ENCODE data around the gene UQCC5.

The UQCC5 gene, protein sequence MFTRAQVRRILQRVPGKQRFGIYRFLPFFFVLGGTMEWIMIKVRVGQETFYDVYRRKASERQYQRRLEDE

DNA sequence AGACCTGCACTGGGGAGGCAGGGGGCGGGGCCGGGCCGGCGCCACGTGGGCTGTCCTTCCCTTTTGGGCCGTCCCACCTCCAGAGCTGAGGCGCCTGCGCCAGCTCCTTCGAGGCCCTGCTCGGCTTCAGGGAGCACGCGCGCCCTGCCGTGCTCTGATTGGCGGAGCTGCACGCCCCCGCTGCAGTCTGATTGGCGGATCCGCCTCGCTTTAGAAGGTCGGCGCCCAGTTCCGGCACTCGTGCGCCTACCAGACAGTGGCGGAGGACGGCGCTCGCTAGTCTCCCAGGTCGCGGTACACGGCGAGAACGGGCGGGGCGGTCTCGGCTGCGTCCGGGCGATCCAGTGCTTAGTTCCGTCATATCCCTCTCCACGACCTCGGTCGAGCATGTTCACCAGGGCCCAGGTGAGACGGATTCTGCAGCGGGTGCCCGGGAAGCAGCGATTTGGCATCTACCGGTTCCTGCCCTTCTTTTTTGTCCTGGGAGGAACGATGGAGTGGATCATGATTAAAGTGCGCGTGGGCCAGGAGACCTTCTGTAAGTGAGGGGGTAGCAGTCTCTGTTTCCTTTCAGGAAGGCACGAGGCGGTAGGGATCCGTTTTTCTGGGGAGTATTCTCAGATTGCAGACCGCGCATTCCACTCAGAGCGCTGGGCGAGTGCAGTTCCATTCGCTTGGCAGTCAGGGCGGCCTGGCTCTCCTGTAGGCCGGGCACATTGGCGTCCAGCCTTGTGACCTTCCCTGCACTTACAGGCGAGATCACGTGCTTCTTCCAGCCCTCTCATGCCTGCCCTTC, at the start of gene UQCC5:
Gene UQCC5 (plus strand): TSS at position 237 of the 796 bp plus-strand sequence. CDS start 151 bp downstream, at position 388.
- peak; percentile 96 for DNase-seq (ENCODE audit: low spot score)

DNA sequence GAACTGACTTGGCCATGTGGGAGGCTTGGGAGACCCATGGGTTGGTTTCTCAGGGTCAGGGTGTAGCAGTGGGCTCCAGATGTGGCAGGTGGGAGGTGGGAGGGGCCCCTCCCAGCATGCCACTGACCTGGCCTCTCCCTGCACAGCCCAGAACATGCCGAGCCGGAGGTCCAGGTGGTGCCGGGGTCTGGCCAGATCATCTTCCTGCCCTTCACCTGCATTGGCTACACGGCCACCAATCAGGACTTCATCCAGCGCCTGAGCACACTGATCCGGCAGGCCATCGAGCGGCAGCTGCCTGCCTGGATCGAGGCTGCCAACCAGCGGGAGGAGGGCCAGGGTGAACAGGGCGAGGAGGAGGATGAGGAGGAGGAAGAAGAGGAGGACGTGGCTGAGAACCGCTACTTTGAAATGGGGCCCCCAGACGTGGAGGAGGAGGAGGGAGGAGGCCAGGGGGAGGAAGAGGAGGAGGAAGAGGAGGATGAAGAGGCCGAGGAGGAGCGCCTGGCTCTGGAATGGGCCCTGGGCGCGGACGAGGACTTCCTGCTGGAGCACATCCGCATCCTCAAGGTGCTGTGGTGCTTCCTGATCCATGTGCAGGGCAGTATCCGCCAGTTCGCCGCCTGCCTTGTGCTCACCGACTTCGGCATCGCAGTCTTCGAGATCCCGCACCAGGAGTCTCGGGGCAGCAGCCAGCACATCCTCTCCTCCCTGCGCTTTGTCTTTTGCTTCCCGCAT, 49.2 kb upstream of the UQCC5 start:
- no peak for DNase-seq (ENCODE audit: low spot score)

DNA sequence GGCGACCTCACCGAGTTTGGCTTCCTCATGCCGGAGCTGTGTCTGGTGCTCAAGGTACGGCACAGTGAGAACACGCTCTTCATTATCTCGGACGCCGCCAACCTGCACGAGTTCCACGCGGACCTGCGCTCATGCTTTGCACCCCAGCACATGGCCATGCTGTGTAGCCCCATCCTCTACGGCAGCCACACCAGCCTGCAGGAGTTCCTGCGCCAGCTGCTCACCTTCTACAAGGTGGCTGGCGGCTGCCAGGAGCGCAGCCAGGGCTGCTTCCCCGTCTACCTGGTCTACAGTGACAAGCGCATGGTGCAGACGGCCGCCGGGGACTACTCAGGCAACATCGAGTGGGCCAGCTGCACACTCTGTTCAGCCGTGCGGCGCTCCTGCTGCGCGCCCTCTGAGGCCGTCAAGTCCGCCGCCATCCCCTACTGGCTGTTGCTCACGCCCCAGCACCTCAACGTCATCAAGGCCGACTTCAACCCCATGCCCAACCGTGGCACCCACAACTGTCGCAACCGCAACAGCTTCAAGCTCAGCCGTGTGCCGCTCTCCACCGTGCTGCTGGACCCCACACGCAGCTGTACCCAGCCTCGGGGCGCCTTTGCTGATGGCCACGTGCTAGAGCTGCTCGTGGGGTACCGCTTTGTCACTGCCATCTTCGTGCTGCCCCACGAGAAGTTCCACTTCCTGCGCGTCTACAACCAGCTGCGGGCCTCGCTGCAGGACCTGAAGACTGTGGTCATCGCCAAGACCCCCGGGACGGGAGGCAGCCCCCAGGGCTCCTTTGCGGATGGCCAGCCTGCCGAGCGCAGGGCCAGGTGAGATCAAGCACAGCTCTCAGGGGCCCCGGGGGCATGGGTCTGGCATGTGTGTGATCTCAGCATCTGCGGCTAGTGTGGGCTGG, 48.4 kb upstream of the UQCC5 start:
- DNase-seq (ENCODE audit: low spot score), result no peak

DNA sequence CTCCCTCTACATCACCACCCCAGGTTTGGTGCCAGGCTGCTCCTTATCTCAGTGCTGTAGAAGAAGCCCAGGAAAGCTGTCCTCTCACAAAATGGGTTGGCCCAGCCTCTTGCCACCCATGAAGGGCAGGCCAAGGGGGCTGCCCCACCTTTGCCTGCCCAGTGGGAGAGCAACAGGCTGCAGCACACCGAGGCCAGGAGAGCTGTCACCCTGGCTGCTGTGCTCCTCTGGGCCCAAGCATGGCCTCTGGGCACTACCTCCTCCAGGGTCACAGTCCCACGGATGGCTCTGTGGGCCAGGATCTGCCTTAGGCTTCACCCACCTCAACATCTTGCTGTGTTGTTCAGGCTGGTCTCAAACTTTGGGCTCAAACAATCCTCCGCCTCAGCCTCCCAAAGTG, 47.7 kb upstream of the UQCC5 start:
- no peak for DNase-seq (ENCODE audit: low spot score)

GRCh38 chr3:52489453-52489852, 47.0 kb upstream of the UQCC5 start:
- DNase-seq (ENCODE audit: low spot score), result no peak

DNA sequence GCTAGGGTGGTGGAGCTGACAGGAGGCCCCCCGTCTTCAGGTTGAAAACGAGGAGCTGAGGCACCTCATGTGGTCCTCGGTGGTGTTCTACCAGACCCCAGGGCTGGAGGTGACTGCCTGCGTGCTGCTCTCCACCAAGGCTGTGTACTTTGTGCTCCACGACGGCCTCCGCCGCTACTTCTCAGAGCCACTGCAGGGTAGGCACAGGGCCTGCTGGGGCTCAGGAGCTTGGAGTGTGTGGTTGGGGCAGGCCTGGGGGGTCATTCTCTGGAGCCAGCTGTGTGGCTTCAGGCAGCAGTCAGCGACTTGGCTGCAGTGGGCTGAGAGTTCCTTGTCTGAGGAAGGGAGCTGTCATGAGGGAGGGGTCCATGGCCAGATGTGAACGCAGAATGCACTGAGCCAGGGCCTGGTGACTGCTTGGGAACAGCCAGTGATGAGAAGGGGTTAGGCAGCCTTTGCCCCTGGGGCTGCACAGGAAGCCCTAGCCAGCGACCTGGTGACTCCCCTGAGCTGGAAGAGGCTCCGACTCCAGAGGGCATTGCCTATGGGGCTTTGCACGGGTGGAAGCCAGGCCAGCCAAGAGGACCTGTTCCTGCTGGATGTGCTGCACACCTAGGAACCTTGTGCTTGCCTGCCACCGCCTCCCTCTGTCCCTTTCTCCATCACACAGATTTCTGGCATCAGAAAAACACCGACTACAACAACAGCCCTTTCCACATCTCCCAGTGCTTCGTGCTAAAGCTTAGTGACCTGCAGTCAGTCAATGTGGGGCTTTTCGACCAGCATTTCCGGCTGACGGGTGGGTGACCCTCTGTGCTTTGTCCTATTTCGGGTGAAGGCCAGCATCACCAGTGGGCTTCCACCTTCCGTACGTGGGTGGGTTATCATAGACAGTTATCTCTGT, 46.1 kb upstream of the UQCC5 start:
- DNase-seq (ENCODE audit: low spot score), result no peak

DNA sequence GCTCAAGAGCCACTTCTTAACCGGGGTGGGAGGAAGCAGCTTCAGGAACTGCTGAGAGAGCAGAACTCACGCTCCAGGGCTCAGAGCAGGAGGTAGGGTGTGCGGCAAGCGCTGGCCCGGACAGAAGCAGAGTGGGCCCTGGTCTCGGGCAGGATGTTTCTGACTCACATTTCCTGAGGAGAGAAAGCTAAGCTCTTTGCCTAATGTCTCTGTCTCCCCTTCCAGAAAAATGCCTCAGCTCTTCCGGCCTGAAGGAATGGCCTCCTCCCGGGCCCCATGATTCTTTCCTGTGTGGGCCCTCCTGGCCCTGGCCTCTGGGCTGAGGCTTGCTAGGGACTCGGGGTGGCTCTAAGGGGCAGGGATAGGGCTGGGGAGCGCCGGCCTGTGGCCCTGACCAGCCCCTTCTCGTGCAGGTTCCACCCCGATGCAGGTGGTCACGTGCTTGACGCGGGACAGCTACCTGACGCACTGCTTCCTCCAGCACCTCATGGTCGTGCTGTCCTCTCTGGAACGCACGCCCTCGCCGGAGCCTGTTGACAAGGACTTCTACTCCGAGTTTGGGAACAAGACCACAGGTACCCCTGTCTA, 45.4 kb upstream of the UQCC5 start:
- DNase-seq (ENCODE audit: low spot score), result peak; percentile 19

DNA sequence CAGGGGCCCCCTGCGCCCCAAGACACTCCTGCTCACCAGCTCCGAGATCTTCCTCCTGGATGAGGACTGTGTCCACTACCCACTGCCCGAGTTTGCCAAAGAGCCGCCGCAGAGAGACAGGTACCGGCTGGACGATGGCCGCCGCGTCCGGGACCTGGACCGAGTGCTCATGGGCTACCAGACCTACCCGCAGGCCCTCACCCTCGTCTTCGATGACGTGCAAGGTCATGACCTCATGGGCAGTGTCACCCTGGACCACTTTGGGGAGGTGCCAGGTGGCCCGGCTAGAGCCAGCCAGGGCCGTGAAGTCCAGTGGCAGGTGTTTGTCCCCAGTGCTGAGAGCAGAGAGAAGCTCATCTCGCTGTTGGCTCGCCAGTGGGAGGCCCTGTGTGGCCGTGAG, 44.3 kb upstream of the UQCC5 start:
- no peak for DNase-seq (ENCODE audit: low spot score)

GRCh38 chr3:52493232-52494017, 43.0 kb upstream of the UQCC5 start:
- no peak for DNase-seq (ENCODE audit: low spot score)

- no peak for DNase-seq (ENCODE audit: low spot score)
These were observed 42.0 kb upstream of the UQCC5 start for GRCh38 chr3:52494445-52494844.

GRCh38 chr3:52494886-52495495, 41.4 kb upstream of the UQCC5 start, which contains the start of gene STAB1:
Gene STAB1 (plus strand): TSS chr3:52495338. CDS start chr3:52495414, 76 bp downstream.
- DNase-seq (ENCODE audit: low spot score), result no peak

DNA sequence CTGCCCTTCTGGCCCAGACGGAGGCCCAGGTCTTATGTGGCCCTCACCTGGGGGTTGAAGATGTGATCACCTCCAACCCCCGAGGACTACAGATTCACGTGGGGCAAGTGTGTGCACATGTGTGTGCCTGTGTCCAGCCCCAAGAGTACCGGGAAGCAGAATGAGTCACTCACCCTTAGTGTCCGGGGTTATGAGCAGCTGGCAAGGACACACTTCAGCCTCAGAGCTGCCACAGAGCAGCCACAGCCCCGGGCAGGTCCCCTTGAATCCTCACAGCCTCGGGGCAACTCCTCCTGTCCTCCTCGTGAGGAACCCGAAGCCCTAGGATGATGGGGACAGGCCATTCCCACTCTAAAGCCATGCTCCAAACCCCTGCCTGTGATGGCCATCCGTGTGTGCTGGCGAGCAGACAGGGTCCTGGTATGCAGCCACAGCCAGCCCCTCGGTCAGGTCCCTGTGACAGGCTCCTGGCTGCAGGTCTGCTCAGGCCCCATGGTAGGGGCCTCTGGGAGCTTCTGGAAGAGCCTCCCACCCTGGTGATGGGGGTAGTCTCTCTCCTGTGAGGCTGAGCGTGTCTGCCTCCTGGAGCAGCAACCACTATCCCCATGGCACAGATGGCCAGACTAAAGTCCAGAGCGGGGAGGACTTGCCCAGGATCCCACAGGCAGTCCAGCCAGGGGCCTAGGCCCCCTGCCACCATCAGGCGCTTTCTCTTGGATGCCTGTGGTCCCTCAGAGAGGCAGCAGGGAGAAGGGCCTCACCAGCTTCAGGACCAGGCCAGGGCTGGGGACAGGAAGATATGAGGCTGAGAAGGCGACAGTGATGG, 40.4 kb upstream of the UQCC5 start:
- no peak for DNase-seq (ENCODE audit: low spot score)

GRCh38 chr3:52498137-52499054, 38.0 kb upstream of the UQCC5 start:
- peak; percentile 75 for DNase-seq (ENCODE audit: low spot score)

- DNase-seq (ENCODE audit: low spot score), result no peak
These were observed 35.4 kb upstream of the UQCC5 start for GRCh38 chr3:52501046-52501445.

DNA sequence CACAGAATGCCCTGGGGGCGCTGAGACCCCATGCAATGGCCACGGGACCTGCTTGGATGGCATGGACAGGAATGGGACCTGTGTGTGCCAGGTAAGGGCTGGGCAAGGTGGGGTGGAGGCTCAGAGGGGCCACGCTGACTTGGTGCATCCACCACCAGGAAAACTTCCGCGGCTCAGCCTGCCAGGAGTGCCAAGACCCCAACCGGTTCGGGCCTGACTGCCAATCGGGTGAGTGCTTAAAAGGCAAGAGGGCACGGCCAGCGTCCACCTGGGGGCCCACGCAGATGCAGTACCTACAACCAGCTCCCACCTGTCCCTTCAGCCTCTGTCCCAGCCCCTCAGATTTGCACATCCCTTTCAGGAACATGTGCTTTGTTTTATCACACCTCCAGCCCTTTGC, 34.4 kb upstream of the UQCC5 start:
- DNase-seq (ENCODE audit: low spot score), result no peak

- DNase-seq (ENCODE audit: low spot score), result no peak
These were observed 33.5 kb upstream of the UQCC5 start for GRCh38 chr3:52502808-52503350.

DNA sequence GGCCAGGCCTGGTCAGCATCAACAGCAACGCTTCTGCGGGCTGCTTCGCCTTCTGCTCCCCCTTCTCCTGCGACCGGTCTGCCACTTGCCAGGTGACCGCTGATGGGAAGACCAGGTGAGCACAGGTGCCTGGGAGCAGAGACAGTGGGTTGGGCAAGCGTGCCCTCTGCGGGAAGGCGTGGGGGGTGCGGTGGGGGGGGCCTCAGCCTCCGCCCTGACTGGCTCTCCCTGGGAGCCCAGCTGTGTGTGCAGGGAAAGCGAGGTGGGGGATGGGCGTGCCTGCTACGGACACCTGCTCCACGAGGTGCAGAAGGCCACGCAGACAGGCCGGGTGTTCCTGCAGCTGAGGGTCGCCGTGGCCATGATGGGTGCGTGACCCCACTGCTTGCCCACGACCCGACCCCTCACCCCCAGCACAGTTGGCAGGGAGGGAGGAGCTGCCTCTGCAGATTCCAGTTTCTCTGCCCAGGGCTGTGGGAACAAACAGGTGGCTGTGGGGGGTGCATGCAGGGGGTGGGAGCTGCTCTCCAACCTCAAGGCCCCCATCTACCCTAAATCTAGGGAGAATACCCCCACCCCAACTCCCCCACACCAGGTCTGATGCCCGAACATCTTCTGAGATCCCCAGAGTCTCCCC, 32.5 kb upstream of the UQCC5 start:
- no peak for DNase-seq (ENCODE audit: low spot score)

Data from pons (tissue), 1 donor.